NCI-H446 treated with DMSO at 0.1 percent for 48 hours (cell line): ENCODE results near the gene EHD2.
"Not testable (repeated sequence)": the region's sequence is repeated elsewhere in the genome, so short reads cannot be mapped to it uniquely, and the experiment has no call there.

Experiments
- DNase-seq: peaks from one replicate; lab custom pipeline; 2025; lab: John Stamatoyannopoulos, UW

The EHD2 gene

DNA sequence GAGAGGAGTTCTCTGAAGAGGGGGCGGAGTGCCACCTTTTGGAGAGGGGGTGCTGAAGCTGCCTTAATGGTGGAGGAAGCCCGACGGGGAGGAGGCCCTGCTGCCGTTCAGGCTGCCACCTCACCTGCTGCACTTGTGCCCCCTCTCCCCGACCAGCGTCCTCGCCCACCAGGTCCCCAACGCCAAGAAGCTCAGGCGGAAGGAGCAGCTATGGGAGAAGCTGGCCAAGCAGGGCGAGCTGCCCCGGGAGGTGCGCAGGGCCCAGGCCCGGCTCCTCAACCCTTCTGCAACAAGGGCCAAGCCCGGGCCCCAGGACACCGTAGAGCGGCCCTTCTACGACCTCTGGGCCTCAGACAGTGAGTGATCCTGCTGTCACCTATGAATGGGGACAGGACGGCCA lies 37.5 kb downstream of the EHD2 start:
- DNase-seq, result no peak

DNA sequence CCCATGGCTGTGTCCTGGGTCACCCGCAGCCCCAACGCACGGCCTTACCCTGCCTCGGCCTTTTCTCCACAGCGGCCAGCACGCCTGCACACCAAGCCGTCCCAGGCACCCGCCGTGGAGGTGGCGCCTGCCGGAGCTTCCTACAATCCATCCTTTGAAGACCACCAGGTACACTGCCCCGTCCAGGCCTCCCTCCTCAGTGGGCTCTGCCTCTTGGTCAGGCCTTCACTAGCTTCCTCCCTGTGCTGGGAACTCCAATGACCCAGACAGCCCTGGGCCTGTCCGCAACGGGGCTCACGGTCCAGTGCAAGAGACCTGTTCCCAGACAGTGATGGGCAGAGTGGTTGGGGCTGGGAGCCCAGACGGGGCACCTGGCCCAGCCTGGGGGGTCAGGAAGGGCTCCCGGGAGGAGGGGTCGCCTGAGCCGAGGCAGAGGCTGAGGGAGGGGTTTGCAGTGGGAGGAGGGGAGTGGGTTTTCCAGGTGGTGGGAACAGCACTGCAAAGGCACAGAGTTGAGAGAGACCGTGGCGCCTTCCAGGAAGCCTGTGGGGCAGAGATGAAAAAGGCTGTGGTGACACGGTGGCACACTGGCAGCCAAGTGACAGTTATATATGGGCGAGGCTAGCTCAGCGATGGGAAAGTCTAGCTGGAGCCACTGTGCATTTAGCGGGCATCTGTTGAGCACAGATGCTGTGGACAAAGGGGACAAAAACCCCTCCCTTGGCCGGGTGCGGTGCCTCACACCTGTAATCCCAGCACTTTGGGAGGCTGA lies 39.4 kb downstream of the EHD2 start:
- DNase-seq, result no peak

DNA sequence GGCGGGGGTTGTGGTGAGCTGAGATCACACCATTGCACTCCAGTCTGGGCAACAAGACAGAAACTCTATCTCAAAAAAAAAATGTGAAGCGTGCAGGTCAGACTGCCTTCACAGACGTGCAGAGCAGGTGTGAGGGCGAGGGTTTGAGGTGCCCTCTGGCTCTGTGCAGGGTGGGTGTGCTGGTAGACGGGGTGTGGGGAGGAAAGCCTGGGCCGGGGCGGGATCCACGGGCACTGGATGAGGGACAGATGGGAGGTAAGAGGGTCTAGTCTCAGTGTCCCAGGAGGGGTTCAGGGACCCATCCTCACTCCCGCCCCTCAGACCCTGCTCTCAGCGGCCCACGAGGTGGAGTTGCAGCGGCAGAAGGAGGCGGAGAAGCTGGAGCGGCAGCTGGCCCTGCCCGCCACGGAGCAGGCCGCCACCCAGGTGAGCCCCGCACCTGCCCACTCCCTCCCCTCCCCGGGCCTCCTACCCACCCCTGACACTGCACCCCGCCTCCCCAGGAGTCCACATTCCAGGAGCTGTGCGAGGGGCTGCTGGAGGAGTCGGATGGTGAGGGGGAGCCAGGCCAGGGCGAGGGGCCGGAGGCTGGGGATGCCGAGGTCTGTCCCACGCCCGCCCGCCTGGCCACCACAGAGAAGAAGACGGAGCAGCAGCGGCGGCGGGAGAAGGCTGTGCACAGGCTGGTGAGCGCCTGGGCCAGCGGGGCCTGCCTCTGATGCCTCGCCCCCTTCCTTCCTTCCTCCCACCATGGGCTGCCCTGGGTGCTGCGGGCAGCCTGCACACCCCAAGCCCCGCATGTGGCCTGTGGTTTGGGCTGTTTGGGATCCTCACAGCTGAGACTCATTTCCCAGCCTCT lies 41.2 kb downstream of the EHD2 start:
- DNase-seq, result no peak

DNA sequence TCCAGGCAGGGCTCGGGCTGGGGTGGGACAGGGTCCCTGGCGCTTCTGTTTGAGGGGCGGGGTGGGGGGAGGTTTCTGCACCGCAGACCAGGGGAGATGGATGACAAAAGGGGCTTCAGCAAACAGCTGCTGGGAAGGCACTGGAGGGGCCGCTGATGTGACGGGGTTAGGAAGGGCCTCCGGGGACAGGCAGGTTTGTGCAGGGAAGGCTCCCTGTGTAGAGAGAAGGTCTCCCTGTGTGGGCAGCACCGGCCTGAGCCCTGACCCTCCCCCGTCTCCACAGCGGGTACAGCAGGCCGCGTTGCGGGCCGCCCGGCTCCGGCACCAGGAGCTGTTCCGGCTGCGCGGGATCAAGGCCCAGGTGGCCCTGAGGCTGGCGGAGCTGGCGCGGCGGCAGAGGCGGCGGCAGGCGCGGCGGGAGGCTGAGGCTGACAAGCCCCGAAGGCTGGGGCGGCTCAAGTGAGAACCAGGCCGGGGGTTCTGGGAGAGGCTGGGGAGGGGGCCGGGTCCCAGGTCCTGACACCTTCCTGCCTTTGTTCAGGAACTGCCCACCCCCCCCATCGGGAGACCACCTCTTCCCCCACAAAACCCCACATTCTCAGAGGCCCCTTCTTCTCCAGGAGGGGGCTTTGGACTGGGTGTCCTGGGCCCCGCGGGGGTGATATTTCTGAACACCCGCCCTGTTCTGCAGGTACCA lies 42.0 kb downstream of the EHD2 start:
- DNase-seq, result no peak

DNA sequence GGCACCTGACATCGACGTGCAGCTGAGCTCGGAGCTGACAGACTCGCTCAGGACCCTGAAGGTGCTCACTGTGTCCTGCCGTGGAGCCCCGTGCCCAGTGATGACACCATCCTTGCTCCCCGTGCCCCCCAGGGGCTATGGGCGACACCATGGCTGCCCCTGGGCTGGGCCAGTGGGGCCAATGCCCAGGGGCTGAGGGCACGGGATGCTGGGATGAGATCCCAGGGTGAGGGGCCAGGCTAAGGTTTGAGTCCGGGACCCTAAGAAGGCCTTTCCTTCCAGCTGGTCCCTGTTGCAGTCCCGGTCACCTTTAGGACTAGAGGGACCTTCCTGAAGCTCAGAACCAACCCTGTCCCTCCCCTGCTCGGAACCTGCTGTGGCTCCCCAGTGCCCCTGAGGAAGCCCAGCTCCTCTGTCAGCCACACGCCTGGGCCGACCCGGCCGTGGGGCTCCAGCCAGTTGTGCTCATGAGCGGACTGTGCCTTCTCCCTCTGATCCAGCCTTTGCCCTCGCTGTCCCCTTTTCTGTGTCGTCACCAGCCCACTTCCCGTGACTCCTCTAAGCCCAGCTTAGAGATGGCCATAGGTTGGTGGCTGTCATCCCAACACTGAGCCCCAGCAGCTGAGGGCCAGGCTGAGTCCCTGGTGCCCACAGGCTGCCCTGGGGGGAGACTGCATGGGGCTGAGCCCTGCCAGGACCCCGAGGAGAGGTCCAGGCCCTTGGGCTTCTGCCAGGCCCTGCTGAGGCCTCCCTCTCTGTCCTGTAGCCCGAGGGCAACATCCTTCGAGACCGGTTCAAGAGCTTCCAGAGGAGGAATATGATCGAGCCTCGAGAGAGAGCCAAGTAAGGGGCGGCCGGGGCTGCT lies 42.8 kb downstream of the EHD2 start:
- DNase-seq, result no peak

DNA sequence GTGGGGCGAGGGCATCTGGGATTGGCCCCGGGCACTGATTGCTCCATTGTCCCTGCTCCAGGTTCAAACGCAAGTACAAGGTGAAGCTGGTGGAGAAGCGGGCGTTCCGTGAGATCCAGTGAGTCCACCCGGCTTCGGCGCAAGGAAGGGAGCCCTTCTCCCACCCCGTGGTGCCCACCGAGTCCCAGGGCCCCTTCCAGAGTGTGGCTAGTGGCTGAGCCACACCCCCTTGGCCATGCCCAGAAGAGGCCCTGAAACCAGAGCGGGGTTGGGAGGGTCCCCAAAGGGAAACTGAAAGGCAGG lies 43.4 kb downstream of the EHD2 start:
- DNase-seq, result no peak

DNA sequence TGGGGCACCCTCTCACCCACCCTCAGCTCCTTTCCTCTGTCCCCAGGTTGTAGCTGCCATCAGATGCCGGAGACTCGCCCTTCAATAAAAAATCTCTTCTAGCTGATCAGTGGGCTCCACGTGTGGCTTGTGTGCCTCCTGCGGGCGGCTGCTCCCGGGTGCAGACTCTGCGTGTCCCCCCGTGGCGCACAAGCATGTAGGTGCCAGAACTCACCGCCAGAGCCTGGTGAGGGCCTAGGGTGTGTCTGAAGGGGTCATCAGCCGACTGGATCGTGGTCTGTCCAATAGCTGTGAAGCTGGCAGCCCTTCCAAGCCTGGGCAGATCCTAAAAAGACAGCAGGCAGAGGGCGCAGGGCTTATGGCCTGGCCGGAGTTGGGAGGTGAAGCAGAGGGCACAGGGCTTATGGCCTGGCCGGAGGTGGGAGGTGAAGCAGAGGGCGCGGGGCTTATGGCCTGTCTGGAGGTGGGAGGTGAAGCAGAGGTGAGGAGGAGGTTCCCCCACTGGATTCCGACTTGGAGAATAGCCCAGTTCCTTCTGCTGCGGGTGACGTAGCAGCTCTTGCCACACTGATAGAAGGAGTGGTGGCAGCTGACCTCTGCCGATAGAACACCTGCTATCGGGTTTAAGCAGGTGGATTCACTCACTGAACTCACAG lies 43.9 kb downstream of the EHD2 start:
- DNase-seq, result no peak

DNA sequence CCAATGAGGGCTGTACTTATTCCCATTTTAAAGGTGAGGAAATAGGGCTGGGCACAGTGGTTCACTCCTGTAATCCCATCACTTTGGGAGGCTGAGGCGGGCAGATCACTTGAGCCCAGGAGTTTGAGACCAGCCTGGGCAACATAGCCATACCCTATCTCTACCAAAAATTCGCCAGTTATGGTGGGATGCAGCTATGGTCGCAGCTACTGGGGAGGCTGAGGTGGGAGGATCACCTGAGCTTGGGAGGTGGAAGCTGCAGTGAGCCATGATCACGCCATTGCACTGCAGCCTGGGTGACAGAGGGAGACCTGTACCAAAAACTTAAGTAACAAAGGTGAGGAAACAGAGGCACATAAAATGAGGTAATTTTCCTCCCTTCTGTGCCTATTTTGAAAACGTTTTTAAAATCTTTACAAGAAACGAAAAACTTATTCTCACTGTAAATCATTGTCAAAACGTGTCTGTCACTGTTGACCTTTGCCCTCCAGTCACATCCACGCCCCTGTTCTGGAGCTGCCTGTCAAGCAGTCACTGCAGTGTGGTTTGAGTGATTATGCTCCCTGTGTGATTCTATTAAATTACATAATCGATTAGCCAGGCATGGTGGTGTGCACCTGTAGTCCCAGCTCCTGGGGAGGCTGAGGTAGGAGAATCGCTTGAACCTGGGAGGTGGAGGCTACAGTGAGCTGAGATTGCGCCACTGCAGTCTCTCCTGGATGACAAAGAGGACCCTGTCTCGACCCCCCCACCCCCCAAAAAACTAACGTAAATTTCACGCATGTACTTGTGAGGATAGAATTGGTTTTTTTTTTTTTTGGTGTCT lies 44.6 kb downstream of the EHD2 start:
- DNase-seq, result no peak

DNA sequence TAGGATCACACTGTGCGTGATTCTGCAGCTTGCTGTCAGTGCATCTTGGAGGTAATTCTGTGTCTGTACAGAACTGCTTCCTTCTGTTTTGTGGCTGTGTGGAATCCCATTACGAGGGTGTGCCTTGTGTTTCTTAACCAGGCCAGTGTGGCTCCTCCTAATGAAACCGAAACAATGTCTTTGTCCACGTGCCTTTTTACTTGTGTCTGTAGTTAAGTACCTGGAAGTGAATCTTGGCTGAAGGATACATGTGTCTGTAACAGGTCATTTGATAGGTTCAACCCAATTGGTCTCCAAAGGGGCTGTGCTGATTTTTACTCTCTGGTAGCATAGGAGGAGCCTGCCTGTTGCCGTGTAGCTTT lies 45.2 kb downstream of the EHD2 start:
- no peak for DNase-seq

DNA sequence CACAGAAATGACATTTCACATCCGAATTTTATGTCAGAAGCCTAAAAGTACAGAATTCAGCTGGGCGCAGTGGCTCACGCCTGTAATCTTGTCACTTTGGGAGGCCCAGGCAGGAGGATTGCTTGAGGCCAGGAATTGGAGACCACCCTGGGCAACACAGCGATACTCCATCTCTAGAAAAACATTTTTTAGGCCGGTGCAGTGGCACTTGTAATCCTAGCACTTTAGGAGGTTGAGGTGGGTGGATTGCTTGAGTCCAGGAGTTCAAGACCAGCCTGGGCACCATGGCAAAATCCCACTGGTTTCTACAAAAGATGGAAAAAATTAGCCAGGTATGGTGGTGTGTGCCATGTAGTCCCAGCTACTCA lies 47.4 kb downstream of the EHD2 start:
- DNase-seq, result no peak

DNA sequence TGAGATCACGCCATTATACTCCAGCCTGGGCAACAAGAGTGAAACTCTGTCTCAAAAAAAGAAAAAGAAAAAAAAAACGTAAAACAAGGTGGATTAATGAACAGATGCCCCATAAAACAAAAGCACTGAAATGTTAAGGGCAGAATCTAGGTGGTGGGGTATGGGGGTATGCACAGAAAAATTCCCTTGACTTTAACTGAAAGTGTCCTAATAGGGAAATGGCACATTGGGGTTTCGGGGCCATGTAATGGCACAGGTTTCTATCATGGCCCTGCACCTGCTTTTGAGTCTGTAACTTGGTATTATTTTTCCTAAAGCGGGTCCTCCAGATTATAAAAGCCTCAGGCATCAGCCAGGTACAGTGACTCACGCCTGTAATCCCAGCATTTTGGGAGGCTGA lies 48.3 kb downstream of the EHD2 start:
- no peak for DNase-seq

DNA sequence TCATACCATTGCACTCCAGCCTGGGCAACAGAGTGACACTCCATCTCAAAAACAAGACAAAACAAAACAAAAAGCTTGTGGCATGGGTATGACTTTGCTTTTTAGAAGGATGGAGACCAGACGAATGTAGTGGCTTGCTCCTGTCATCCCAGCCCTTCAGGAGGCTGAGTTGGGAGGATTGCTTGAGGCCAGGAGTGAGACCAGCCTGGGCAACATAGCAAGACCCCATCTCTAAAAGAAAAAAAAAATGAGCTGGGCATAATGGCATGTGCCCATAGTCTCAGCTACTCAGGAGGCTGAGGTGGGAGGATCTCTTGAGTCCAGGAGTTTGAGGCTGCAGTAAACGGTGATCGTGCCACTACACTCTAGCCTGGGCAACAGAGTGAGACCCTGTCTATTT lies 48.9 kb downstream of the EHD2 start:
- no peak for DNase-seq

DNA sequence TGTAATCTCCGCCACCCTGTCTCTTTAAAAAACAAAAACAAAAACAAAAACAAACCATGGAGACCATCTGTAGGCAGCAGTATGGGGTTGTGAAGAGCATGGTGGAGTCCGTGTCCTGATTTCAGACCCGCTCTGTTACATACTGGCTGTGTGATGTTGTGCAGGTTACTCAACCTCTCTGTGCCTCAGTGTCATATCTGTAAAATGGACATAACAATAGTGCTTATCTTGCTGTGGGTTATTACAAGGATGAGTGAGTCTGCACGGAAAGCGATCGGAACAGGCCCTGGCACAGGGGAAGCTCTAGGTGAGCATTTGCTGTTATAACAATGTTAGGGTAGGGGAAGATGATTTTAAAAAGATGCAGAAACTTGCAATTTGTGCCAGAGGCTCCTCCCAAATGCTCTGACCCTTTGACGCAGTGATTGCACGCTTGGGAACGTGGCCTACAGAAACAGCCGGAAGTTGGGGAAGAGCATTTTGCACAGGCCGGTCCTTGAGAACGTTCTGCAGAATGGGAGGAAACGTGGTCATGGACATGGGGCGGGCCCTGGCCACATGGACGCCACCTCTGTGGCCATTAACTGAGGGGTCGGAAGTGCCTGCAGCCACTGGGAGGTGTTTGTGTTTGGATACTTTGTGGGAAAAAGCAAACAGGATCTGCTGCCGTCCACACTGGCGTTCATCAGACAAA lies 49.5 kb downstream of the EHD2 start:
- DNase-seq, result no peak

DNA sequence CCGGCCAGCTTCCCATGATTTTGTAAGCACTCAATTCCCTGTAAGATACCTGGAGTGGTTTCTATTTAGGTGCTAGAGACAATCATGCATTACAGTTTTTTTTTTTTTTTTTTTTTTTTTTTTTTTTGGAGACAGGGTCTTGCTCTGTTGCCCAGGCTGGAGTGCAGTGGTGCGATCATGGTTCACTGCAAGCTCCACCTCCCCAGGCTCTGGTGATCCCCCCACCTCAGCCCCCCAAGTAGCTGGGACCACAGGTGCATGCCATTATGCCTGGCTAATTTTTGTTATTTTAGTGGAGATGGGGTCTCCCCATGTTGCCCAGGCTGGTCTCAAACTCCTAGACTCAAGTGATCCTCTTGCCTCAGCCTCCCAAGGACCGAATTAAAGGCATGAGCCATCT lies 51.5 kb downstream of the EHD2 start:
- not testable (repeated sequence) for DNase-seq

DNA sequence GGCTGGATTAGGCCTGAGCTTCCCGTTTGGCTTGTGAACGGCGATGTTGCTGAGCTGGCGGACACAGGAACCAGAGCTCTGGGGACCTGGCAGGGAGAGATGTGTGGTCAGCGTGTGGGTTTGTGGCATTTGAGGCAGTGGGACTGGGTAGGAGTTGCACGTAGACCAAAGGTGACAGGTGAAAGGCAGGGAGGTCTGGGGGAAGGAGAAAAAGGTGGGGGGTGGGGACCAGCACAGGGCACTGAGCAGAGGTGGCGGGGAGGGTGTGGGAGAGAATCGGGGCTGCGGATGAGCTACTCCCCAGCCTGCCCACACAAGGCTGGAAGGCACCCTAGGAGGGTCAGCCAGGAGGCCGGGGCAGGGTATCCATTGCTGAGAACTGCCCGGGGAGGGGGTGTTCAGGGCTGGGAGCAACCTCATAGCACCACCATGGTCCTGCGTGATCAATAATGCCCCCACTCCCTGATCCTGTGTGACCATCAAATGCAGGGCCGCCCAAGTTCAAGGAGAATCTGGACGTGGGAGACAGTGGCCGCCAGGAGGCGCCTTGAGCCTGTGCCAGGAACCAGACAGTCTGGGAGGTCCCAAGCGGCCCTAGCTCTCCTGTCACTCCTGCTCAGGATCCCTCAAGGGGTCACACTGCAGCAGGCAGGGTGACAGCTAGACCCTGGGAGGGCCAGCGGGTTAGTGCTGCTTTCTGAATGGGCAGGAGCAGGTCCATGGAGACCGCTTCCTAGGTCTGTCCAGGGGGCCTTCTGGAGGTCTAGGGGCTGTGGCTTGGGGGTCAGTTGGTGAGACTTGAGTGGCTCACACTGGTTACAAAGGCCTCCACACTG lies 52.5 kb downstream of the EHD2 start:
- DNase-seq, result no peak

DNA sequence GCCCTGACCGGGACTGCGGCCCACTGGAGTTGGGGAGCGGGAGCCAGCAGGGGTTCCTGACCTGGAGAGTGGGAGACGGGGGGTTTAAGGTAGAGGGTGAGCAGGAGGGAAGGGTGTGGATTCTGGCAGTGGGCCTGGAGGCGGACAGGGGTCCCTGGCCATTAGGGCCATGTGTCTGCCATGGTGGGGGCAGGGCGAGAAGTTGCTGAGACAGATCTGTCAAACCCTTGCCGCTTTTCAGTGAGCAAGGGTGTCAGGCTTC lies 53.1 kb downstream of the EHD2 start:
- DNase-seq, result no peak

DNA sequence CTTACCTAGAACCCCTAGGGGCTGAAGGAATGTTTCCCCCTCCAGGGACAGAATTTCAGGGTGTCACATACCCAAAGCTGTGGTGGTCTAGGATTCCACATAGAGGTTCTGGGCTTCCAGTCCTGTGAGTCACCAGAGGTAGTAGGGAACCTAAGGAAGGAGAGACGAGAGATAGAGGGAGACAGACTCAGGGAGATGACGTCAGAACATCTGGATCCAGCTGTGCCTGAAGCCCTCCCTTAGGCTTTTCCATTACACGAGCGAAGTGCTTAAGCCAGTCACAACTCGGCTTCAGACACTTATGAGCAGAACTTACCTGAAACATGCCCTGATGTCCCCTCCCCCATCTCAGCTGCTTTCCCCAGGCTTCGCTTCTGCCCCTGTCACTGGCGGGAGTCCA lies 53.4 kb downstream of the EHD2 start:
- no peak for DNase-seq

DNA sequence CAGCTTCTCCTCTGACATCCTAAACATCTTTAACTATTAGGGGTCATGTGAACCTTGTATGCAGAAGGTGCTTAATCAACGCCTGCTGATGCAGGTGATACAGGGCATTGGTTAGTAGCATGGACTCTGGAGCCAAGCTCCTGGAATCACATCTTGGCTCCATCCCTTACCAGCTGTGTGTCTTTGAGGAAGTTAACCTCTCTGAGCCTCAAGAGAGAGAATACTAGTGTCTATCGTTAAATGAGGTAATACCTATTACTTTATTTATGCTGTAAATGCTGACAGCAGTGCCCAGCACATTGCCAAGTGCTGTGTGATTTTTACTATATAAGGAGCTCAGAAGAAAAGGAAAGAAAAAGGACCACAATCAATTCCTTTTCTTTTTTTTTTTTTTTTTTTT lies 54.1 kb downstream of the EHD2 start:
- DNase-seq, result no peak

DNA sequence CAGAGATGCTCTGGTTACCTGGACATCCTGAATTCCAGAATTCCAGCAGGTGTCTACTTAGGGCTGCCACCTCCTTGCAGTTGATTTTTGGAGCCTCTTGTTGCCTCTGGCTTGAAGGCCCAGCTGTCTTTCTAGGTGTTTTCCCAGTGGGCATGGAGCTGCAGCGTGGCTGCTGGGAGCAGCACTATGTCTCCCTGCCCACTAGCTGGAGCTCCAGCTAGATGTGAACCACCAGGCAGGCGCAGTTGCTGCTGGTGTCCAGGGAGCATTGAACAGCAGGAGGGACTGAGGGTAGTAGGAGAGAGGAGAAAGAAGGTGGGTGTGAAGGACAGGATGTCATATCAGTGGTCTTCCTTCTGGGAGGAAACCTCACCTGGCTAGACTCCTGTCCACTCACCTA lies 55.4 kb downstream of the EHD2 start:
- no peak for DNase-seq

DNA sequence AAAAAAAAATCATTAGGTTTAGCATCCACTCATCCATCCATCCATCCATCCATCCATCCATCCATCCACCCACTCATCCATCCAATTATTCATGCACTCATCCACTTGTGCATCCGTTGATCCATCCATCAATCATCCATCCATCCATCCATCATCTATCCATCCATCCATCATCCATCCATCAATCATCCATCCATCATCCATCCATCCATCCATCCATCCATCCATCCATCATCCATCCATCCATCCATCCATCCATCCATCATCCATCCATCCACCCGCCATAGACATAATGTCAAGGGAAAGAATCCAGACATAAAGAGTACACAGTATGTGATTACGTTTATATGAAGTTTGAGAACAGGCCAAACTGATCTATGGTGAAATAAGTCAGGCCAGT lies 56.3 kb downstream of the EHD2 start:
- no peak for DNase-seq
